Measurements from ENCODE around the gene PLB1. TPM values are rescaled to one million over a fixed set of nuclear protein-coding genes. Genes with fewer than 3 reads are reported as not detected.

The PLB1 gene
- total RNA-seq, 2 experiments from 2014 or later, result 0.25 to 0.50 TPM

DNA sequence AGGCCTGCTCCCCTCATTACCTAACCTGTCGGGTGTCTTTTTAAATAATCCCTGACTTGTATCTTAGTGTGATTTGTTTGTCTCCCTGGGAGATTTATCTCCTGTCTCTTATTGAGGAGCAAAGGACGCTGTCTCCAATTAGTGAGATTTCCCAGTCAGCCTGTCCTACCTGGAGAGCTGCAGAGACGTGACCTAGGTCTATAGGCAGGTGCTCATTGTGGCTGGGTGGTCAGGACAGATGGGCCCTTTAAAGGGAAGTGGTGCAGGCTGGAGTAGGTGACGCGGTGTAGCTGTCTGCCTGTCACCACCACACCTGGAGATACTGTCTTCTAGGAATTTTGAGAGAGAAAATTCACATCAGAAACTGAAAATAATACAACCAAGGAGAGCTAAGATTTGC lies 28.0 kb downstream of the PLB1 start:
- Mint-ChIP-seq H3K36me3 (ENCODE audit: low read depth) (no peaks in the 10 kb centered on the region), H3K27ac (no peak overlapping the region), H3K4me1 (ENCODE audit: low read depth) (no peaks in the 10 kb centered on the region), H3K27me3 (peaks cover 40% of the 10 kb centered on the region), H3K9me3 (no peaks in the 10 kb centered on the region), H3K4me3 (no peak overlapping the region)
- ChIA-PET POLR2A (no interaction called here), CTCF (interaction anchor here (0.8 kb wide), 1 partner anchor 297 kb away, joined by 3 read pairs; no protein-coding TSS in a partner anchor)
- ATAC-seq (no peak), DNase-seq (no peak)
- intact Hi-C loops (cut with micrococcal nuclease), result no loop called here
- TF ChIP-seq, protein P1, sequence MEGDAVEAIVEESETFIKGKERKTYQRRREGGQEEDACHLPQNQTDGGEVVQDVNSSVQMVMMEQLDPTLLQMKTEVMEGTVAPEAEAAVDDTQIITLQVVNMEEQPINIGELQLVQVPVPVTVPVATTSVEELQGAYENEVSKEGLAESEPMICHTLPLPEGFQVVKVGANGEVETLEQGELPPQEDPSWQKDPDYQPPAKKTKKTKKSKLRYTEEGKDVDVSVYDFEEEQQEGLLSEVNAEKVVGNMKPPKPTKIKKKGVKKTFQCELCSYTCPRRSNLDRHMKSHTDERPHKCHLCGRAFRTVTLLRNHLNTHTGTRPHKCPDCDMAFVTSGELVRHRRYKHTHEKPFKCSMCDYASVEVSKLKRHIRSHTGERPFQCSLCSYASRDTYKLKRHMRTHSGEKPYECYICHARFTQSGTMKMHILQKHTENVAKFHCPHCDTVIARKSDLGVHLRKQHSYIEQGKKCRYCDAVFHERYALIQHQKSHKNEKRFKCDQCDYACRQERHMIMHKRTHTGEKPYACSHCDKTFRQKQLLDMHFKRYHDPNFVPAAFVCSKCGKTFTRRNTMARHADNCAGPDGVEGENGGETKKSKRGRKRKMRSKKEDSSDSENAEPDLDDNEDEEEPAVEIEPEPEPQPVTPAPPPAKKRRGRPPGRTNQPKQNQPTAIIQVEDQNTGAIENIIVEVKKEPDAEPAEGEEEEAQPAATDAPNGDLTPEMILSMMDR (IDR thresholded peaks at IDR 0.05), result no peak

DNA sequence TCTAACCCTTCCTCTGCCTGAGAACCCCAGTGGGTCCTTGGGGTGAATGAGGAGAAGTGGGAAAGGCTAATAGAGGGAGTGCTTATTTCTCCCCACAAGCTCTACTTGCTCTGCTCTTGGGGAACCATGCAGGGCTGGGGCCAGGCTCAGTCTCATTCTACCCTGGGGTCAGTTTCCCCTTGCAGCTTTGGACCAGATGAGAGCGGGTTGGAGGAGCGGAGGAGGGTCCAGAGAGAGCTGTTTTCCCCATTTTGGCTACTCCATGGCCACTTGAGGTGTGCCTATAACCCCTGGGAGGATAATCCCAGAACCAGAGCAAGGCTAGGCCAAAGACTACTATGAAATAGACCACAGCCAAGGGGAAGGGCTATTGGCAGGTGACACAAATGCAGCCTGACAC lies 29.6 kb downstream of the PLB1 start:
- Mint-ChIP-seq H3K4me1 (ENCODE audit: low read depth) (no peaks in the 10 kb centered on the region), H3K27ac (no peak overlapping the region), H3K9me3 (no peaks in the 10 kb centered on the region), H3K4me3 (no peak overlapping the region), H3K27me3 (peaks cover 34% of the 10 kb centered on the region), H3K36me3 (ENCODE audit: low read depth) (no peaks in the 10 kb centered on the region)
- DNase-seq (no peak), ATAC-seq (no peak)
- ChIA-PET CTCF (no interaction called here), POLR2A (no interaction called here)
- TF ChIP-seq, protein P1 (IDR thresholded peaks at IDR 0.05), result no peak
- intact Hi-C loops (cut with micrococcal nuclease), result no loop called here

DNA sequence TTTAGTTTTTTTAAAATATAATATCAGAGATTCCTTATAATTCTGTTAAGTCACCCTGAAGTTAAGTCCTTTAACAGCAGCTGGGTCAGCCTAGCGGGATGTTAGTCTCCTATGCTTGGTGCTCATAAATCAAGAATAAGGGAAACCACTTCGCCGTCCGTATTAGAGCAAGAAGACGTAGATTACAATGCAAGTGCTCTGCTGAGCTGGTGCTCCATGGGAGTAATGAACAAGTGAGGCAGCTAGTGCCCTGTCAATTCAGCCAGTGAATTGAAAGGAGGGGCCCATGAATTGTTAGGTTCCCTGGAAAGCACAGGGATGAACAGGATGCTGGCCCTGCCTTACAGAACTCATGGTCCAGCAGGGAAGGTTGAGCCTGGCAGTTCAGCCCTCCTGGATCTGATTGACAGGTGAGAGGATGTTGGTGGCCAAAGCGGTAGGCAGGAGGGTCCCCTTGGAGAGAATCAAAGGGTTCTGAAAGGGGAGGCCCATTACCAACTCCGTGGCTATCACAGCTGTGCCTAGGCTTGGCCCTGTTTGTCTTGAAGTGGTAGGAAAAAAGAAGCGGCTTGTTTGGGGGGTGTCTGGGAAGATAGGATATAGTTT lies 30.8 kb downstream of the PLB1 start:
- ATAC-seq (no peak), DNase-seq (no peak)
- Mint-ChIP-seq H3K9me3 (no peaks in the 10 kb centered on the region), H3K36me3 (ENCODE audit: low read depth) (no peaks in the 10 kb centered on the region), H3K27ac (no peak overlapping the region), H3K4me1 (ENCODE audit: low read depth) (no peaks in the 10 kb centered on the region), H3K4me3 (no peak overlapping the region), H3K27me3 (peaks cover 28% of the 10 kb centered on the region)
- TF ChIP-seq, protein P1 (IDR thresholded peaks at IDR 0.05), result no peak
- intact Hi-C loops (cut with micrococcal nuclease), result no loop called here
- CTCF ChIA-PET, result no interaction called here
- POLR2A ChIA-PET, result no interaction called here

DNA sequence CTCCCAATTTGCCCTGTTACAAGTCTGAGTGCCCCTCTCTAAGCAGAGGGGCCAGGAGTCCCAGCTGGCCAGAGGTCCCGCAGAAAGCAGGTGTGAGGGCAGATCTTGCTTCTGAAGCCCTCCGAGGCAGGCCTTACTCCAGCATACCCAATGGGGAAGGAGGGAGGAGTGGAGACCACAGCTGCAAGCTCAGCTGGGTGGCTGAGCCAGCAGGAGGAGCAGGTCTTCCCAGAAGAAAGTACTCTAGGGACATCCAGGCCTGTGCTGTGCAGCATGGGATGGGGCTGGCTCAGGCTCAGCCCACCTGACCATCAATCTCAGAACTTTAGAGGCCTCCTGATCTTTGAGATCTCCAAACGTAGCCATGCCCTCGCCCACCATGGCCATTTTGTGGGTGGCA lies 31.3 kb downstream of the PLB1 start:
- CTCF ChIA-PET, result no interaction called here
- ATAC-seq, result no peak

DNA sequence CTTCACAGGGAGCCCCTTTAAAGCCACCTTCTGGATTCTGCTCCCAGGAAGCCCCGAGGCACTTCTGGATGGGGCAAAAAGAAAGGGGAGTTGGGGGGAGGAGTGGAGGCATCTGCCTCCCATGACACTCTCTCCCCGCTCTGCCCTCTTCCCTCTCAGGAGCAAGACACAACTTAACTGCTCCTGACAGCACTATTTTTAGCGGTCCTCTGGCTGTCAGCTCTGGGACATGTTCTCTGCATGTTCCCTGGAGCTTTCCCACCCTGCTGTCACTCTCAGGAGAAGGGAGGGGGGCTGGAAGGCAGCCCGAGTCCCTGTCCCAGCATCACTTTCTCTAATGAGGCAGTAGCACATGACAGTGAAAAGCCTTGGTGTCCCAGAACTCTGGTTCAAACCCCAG lies 32.3 kb downstream of the PLB1 start:
- no peaks in the 10 kb centered on the region for H3K4me1 Mint-ChIP-seq (ENCODE audit: low read depth)
- no peaks in the 10 kb centered on the region for H3K36me3 Mint-ChIP-seq (ENCODE audit: low read depth)
- no peak for ATAC-seq
- no peak overlapping the region for H3K4me3 Mint-ChIP-seq
- DNase-seq, result no peak
- no peaks in the 10 kb centered on the region for H3K9me3 Mint-ChIP-seq
- TF ChIP-seq, protein P1 (IDR thresholded peaks at IDR 0.05), result no peak
- no peak overlapping the region for H3K27ac Mint-ChIP-seq
- POLR2A ChIA-PET, result no interaction called here
- CTCF ChIA-PET, result no interaction called here
- intact Hi-C loops (cut with micrococcal nuclease), result no loop called here
- peaks cover 21% of the 10 kb centered on the region for H3K27me3 Mint-ChIP-seq

More for the DNA sequence above, 31.3 kb downstream of the PLB1 start:
- Mint-ChIP-seq H3K27ac (no peak overlapping the region), H3K9me3 (no peaks in the 10 kb centered on the region), H3K36me3 (ENCODE audit: low read depth) (no peaks in the 10 kb centered on the region), H3K4me1 (ENCODE audit: low read depth) (no peaks in the 10 kb centered on the region), H3K4me3 (no peak overlapping the region), H3K27me3 (peaks cover 23% of the 10 kb centered on the region)
- intact Hi-C loops (cut with micrococcal nuclease), result no loop called here
- TF ChIP-seq, protein P1 (IDR thresholded peaks at IDR 0.05), result no peak
- POLR2A ChIA-PET, result no interaction called here
- DNase-seq, result no peak
